ENCODE measurements around the gene RRBP1. TPM values are rescaled to one million over a fixed set of nuclear protein-coding genes. Genes with fewer than 3 reads are reported as not detected.

Gene RRBP1
- total RNA-seq, 1 experiment from 2014 or later = 70.4 TPM

DNA sequence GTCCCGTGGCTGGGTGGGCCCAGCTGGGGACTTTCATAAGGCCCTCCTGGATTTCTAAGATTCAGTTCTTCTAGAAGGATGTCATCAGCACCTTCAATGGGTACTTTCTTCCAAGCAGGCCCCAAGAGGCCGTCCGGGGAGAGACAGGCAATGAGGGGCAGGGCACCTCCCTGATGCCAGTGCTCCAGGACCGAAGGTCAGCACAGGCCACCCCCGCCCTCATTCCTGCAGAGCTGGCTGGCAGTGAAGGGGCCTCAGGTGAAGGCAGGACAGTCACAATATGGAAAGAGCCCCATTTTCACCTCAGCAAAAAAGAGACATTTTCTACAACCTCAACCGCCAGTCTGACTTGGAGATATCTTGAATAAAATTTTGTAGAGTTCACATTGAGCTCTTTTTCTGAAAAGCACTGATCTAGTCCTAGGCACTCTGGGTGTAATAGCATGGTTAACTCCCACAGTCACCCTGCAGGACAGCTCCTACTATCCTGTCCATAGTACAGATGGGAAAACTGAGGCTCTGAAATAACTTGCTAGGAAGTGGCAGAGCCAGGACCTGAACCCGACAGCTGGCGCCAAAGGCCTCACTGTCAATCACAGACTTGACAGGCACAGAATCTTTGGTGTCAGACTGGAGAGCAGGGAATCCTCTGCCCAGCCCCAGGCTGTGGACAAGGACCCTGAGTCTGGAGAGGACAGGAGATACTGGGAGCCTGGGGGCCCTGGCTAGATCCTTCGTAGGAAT is 50.3 kb downstream of the RRBP1 start:
- DNase-seq (ENCODE audit: low read depth) = no peak
- in situ Hi-C loops (cut with HindIII; ENCODE audit: low pct_unique_long_range_greater_than_20kb, low sequenced_read_pairs) = no loop called here

DNA sequence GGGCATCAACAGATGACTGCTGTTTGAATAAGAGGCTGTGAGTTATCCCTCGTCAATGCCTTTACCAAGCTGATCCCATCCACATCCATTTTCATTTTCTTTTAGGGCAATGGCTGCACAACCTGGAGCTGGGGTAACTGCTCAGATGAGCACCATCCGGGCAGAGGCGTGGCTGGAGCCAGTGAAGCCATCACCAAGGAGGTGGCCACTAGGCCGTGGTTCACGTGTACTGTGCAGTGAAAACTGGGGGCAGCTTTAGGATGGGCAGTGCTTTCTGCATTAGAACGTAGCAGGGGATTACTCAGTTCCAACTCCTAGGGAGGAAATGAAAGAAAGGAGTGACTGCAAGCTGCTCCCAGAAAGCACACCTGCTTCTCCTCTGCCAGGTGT is 51.2 kb downstream of the RRBP1 start:
- in situ Hi-C loops (cut with HindIII; ENCODE audit: low pct_unique_long_range_greater_than_20kb, low sequenced_read_pairs) = no loop called here
- DNase-seq (ENCODE audit: low read depth) = no peak

DNA sequence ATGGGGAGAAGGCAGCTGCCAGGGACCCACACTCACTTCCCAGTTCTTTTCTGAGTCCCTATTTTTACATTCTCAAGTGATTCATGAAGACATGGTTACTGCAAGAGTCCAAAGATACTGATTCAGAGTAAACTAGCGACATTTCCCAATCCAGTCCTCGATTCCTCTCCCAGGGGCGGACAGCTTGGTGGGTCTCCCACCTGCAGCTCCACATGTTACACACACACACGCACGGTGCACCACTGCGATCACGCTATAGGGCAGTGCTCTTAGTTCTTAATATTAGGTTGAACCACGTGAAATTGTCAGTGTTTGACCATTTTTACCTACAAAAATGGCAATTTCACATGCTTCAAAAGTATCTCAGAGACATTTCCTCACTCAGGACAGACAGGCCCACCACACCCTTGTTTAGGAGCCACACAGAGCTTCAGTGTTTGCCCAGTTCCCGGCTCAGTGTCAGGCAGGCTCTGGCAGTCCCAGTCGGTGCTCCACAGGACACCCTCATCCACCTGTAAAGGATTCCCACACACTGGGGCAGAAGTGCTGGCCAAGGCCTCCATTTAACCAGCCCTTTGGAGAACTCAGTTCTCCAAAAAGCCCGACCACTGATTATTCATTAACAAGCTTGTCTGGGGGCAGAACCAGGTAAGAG is 51.8 kb downstream of the RRBP1 start:
- in situ Hi-C loops (cut with HindIII; ENCODE audit: low pct_unique_long_range_greater_than_20kb, low sequenced_read_pairs) = no loop called here
- no peak for DNase-seq (ENCODE audit: low read depth)

DNA sequence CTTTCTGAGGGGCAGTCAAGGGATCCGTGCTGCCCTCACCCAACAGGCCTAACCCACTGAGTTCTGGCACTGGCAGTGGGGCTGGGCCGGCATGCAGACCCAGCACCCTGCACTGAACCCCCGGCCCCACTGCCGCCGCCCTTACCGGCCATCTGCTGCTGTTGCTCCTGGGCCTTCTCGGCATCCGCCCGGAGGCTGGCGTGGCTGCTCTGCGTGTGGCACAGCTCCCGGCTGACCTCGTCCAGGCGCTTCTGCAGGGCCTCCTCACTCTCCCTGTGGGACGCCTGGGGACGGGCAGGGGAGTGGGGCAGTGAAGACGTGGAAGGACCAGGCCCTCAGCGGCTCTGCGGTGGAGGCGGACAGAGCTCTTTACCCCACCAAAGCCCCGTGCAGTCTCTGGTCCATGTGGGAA is 52.4 kb downstream of the RRBP1 start:
- no peak for DNase-seq (ENCODE audit: low read depth)
- in situ Hi-C loops (cut with HindIII; ENCODE audit: low pct_unique_long_range_greater_than_20kb, low sequenced_read_pairs) = no loop called here

DNA sequence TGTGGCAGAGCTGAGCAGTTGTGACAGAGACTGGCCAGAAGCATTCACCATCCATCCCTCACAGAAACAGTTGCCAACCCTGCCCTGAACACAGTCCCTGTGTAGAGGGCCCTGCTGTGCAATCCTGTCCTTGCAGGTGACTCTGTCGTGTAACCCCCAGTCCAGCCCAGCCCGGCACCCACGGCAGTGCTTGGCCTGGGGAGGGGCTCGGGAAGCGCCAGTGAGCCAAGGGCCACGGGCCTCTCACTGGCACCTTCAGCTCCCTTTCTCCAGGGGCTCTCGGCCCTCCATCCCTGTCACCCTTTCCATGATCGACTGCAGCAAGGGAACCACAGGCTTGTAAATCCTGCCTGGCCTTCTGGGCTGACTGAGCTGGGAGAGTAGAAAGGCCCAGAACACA is 53.0 kb downstream of the RRBP1 start:
- no peak for DNase-seq (ENCODE audit: low read depth)
- in situ Hi-C loops (cut with HindIII; ENCODE audit: low pct_unique_long_range_greater_than_20kb, low sequenced_read_pairs) = no loop called here

DNA sequence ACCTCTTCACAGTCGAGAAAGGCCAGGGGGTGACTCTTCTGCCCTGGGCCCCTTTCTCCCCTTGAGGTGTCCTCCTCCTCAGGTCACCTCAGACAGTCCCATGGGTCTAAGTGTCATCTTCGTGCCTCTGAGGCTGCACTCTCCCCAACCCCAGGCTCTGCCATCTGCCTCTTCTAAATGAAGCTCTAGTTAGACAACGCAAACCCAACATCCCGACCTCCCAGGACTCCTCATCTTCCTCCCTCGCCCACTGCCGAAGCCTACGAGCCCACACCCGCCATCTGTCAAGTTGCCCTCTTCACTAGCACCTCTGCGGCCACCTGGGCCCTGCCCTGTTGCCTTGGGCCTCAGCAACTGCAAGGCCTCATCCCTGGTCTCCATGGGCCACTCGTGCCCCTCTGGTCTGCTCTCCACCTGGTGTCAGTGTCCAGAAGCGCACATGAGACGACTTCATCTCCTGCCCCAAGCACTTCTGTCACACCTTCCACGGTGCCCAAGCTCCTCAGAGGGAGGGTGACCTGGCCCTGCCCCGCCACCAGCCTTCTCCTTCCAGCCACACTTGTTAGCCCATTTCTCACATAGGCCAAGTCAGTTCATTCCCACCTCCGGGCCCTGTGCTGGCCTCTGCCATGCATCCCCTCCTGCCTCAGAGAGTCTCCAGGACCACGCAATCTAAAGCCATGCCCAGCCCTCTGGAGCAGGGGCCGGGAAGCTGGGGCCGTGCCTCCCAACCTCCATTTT is 53.8 kb downstream of the RRBP1 start:
- in situ Hi-C loops (cut with HindIII; ENCODE audit: low pct_unique_long_range_greater_than_20kb, low sequenced_read_pairs) = no loop called here
- DNase-seq (ENCODE audit: low read depth) = no peak

DNA sequence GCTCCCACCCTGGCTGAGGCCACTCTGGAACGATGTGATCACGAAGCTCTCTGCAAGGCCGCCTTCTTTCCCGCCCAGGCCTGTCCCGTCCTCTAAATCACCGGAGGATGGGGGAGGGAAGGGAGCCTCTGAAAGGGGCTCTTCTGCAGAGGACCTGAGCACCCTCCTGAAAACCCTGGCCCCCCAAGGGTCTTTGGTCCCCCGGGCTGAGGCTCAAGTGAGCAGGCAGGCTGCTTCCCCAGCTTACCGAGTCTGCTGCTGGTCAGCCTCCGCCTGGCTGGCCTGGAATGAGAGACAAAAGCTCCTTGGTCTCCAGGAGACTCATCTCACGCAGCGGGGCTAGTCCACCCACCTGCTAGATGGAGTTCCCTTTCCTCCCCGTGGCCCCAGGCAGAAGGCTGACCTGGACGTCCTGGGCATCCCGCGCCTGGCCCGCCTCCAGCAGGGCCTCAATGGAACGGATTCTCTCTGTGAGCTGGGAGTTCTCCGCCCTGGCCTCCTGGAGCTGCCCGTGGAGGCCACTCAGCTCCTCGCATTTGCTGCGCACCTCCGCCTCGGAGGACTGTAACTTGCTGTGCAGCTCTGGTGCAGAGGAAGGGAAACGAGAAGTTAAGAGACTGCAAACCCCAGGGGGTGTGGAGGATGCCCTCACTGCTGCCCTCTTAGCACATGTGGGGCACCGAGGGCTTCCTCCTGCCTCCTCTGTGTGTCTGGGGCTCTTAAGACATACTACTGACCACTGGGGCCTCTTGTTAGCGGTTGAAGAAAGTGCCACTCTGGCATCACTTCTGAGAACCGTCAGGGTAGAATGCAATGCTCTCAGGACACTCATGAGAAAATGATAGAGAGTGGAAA is 54.7 kb downstream of the RRBP1 start:
- DNase-seq (ENCODE audit: low read depth) = no peak
- in situ Hi-C loops (cut with HindIII; ENCODE audit: low pct_unique_long_range_greater_than_20kb, low sequenced_read_pairs) = no loop called here

DNA sequence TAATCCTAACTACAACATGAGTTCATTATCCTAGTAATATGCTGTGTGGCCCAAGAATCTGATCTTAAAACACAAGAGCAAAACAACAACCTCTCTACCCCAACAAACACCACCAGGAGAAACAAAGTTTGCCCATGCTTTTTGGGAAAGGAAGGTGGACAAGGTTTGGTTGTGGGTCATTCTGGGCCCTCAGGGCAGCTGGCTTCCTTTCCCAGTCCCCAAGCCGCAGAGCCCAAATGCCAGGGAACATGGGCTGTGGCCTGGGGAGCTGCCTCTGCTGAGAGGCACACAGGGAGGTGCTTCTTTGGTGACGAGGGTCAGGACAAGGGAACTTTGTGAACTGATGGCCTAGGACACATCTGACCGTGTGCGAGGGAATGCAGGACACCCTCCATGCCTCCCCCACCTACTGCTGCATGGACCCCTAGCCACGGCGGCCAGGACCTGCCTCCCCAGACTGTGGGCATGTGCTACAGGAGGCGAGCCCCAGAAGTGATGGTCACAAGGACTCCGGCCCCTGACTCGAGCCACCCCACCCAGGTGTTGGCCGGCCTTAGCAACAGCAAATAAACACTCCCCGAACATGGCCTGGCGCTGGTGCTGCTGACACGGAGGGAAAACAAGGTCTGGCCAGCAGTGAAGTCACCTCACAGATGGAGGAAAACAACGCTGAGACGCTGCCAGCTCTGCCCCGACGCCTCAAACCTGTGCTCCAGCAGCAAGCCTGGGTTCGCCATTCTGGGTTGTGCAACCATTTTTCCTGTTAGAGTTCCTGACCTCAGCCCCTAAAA is 55.6 kb downstream of the RRBP1 start:
- DNase-seq (ENCODE audit: low read depth) = no peak
- in situ Hi-C loops (cut with HindIII; ENCODE audit: low pct_unique_long_range_greater_than_20kb, low sequenced_read_pairs) = no loop called here

DNA sequence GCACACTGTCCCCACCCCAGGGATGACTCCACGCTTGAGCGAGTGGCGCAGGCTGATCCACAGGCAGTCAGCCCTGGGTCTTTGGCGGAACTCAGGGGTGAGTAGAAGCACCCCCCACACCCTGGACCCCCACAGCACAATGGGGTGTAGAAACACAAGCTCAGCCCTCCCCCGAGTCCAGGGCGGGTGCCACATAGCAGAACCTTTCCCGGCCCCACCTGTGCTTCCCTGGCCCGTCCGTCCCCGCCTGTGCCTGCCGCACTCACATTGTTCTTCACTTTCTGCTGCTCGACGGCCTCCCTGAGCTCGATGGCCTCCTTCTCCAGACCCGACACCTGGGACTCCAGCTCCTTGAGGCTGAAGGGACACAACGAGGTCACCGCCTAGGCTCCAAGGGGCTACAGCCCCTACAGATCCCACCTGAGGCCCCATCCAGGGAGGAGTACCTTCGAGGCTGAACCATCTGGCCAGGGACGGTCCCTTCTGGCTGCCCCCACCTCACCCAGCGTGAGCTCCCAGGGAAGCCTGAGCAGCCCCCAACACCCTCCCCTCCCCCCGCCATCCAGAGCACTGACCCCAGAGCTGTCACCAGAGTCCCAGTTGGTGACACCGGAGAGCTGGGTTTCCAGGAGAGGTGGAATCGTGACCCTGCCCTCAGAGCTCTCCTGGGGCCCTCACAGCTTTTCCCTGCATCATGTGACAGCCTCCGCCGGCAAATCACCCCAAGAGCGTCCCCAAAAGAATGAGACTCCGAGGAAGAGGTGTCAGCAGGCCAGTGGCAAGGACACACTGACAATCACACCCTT is 56.6 kb downstream of the RRBP1 start:
- DNase-seq (ENCODE audit: low read depth) = no peak
- in situ Hi-C loops (cut with HindIII; ENCODE audit: low pct_unique_long_range_greater_than_20kb, low sequenced_read_pairs) = no loop called here

DNA sequence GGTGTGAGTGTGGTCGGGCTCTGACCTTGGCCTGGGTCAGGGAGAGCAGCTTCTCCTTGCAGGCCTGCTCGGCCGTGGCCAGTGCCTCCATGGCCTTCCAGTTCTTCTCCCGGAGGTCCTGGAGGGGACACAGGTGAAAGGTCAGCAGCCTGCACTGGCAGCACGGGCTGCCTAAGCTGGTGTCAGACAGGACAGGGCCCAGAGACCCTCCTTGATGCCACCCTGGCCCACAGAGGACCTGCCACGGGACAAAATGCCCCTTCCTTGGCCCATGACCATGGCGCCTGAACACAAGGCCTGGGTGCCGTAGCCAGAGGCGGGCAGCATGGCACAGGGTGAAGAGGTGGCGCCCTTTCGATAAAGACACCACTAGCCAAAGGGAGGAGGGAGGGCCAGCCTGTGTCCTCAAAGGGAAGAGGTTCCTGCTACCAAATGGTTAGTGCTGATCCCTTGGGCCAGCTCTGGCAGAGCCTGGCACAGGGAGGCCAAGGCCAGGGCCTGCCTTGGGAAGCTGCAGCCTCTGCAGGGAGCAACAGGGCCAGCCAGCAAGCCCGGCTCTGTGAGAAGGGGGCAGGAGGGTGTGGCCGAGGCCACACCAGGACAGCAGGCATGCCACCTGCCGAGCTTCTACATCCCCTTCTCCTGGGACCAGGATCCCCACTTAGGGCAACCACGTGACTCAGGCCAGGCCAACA is 57.3 kb downstream of the RRBP1 start:
- in situ Hi-C loops (cut with HindIII; ENCODE audit: low pct_unique_long_range_greater_than_20kb, low sequenced_read_pairs) = no loop called here

DNA sequence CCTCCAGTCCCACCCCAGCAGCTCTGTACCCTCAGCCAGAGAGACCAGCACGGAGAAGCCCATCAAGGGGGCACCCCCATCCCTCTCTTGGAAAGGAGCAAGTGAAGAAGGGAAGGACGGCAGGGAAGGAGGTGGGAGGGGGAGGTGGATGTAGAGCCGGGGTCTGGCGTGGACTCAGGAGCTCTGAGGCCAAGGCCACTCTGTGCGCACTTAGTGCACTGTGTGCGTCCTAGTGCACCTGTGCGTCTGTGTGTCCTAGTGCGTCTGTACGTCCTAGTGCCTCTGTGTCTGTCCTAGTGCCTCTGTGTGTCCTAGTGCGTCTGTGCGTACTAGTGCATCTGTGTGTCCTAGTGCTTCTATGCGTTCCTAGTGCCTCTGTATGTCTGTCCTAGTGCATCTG is 58.0 kb downstream of the RRBP1 start:
- in situ Hi-C loops (cut with HindIII; ENCODE audit: low pct_unique_long_range_greater_than_20kb, low sequenced_read_pairs) = no loop called here
- DNase-seq (ENCODE audit: low read depth) = no peak

More for the DNA sequence above, 57.3 kb downstream of the RRBP1 start:
- no peak for DNase-seq (ENCODE audit: low read depth)

DNA sequence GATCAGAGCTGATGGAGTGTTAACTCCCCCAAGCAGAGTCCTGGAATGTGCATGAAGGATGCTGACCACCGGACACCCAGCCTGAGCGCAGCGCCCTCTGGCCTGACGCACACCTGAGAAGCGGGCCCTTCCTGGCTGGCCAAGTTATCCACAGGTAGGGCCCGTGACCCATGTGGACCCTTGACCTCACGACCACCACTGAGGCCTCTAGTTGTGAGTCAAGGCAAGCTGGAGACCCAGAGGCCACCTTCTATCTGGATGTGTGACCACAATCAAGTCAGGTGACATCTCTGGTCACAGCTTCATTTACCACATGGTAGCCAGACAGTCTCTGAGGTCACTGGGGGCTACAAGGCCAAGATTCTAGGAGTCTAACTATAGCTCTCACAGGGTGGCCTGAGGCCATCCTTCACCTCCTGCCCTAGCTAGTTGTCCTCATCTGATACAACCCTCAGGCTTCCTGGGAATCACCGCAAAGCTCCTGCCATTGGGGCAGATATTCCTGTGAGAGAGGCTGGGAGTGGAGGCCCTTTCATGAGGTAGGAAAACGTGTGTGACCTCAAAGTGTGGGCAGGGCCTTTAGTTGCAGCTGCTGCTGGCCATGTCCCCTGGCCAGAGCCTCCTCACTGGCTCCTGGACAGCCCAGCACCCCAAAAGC is 59.1 kb downstream of the RRBP1 start:
- in situ Hi-C loops (cut with HindIII; ENCODE audit: low pct_unique_long_range_greater_than_20kb, low sequenced_read_pairs) = no loop called here
- DNase-seq (ENCODE audit: low read depth) = no peak

DNA sequence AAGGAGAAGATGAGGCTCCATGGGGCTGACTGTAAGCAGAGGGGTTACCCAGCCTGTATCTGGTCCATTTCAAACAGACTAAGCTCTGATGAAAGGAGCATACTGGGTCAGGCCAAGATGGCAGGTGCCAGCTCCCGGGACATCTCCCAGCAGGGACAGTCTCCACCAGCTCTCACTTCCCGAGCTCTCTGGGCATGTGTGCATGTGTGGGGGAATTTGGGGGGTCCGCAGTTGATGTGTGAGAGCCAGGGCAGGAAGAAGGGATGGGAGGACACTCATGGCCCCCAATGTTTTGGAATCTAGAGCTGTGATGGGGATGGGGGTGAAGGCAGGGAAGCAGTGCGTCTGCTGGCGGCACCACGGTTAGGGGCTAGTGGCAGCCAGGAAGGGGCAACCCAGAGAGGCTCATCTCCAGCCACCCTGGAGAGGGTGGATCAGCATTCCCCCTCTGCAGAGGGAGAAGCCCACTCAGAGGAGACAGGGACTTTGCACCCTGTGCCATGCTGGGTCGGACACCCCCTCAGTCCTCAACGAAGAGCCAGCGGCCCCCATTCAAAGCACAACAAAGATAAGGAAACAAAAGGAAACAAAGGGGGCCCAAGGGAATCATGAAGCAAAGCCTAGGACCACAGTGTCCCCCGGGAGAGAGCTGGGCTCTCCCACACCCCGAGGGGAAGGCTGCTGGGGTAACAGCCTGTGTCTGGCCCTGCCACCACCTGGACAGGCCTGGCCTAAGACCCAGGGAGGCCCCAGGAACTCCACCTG is 59.8 kb downstream of the RRBP1 start:
- in situ Hi-C loops (cut with HindIII; ENCODE audit: low pct_unique_long_range_greater_than_20kb, low sequenced_read_pairs) = no loop called here
- DNase-seq (ENCODE audit: low read depth) = no peak

DNA sequence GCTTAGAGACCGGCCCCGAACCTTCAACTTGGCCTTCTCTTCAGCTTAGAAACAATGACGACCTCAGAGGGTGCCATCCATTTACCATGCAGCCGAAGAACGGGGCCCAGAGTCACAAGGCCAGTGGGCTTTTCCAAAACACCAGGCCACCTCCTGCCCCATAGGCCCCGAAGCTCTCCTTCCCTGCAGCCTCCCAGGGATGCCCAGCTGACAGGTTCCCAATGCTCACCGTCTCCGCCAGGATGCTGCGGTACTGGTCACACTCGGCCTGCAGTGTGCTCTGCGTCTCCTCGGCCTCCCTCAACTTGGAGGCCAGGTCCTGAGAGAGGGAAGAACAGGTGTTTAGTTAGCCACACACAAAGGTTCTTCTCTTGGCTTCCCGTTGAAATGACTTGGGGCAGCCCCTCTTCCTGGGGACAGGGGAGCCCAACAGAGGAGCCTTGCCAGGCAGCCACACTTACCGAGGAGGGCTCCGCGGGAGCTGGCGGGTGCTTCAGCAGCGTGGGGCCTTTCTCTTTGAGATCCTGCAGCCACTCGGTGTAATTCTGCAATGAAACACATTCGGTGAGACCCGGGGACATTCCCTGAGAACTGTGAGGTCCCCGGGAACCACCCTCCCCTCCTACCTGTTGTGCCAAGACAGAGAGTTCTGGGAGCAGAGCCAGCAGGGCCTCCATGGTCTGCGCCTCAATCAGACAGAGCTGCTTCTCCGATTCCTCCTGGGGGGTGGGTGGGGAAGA is 60.6 kb downstream of the RRBP1 start:
- DNase-seq (ENCODE audit: low read depth) = no peak
- in situ Hi-C loops (cut with HindIII; ENCODE audit: low pct_unique_long_range_greater_than_20kb, low sequenced_read_pairs) = no loop called here

Data from Caki2 (cell line).